ENCODE results near the gene TFAP2A. TPM values are rescaled to one million over a fixed set of nuclear protein-coding genes. Genes with fewer than 3 reads are reported as not detected.

TFAP2A gene
- total and polyA plus RNA-seq, 12 donors: 0.18 to 0.84 (median 0.49) TPM; not detected in 2

GRCh38 chr6:10461850-10462249, 47.0 kb upstream of the TFAP2A start:
- 46 to 70% (median 62%) methylated on average over 1 of the region's 1 CpG for WGBS, 4 donors
- Histone ChIP-seq H3K4me3 (no peak overlapping the region), H3K27me3 (peaks cover 8% of the 10 kb centered on the region), H3K9me3 (replicated peaks in 1 of 3) (no peaks in the 10 kb centered on the region), H3K4me1 (replicated peaks in 1 of 2) (no peaks in the 10 kb centered on the region), H3K36me3 (replicated peaks in 1 of 2) (no peaks in the 10 kb centered on the region), H3K27ac (no peak overlapping the region)
- no peak for TF ChIP-seq POLR2A (IDR thresholded peaks at IDR 0.05)
- no peak for TF ChIP-seq CTCF (IDR thresholded peaks at IDR 0.05)
- intact Hi-C loops (cut with DNase I): no loop called here
- DNase-seq: no peak

- Histone ChIP-seq H3K4me3 (no peak overlapping the region), H3K36me3 (replicated peaks in 1 of 2) (no peaks in the 10 kb centered on the region), H3K9me3 (replicated peaks in 1 of 3) (no peaks in the 10 kb centered on the region), H3K27me3 (no peaks in the 10 kb centered on the region), H3K27ac (no peak overlapping the region), H3K4me1 (replicated peaks in 1 of 2) (no peaks in the 10 kb centered on the region)
- DNase-seq: no peak
- 52 to 60% (median 59%) methylated on average over 5 of the region's 5 CpGs for WGBS, 4 donors
- no peak for TF ChIP-seq POLR2A (IDR thresholded peaks at IDR 0.05)
- no peak for TF ChIP-seq CTCF (IDR thresholded peaks at IDR 0.05)
- intact Hi-C loops (cut with DNase I): no loop called here
Observed at GRCh38 chr6:10460096-10460495, 45.2 kb upstream of the TFAP2A start.

- TF ChIP-seq POLR2A (IDR thresholded peaks at IDR 0.05) (no peak), CTCF (IDR thresholded peaks at IDR 0.05) (no peak)
- DNase-seq: no peak
- no peaks in the 10 kb centered on the region for H3K9me3 ChIP-seq (replicated peaks in 1 of 3)
- no peak overlapping the region for H3K4me3 ChIP-seq
- H3K27me3 ChIP-seq: no peaks in the 10 kb centered on the region
- WGBS, 4 donors: 63 to 81% (median 76%) methylated on average over 1 of the region's 1 CpG
- H3K36me3 ChIP-seq (replicated peaks in 1 of 2): no peaks in the 10 kb centered on the region
- H3K27ac ChIP-seq: no peak overlapping the region
- no peaks in the 10 kb centered on the region for H3K4me1 ChIP-seq (replicated peaks in 1 of 2)
- intact Hi-C loops (cut with DNase I): no loop called here
Observed at GRCh38 chr6:10458287-10458686, 43.4 kb upstream of the TFAP2A start.

GRCh38 chr6:10453596-10453995, 38.7 kb upstream of the TFAP2A start:
- no peaks in the 10 kb centered on the region for H3K9me3 ChIP-seq (replicated peaks in 1 of 3)
- TF ChIP-seq POLR2A (IDR thresholded peaks at IDR 0.05) (no peak), CTCF (IDR thresholded peaks at IDR 0.05) (no peak)
- DNase-seq: no peak
- intact Hi-C loops (cut with DNase I): no loop called here
- no peaks in the 10 kb centered on the region for H3K36me3 ChIP-seq (replicated peaks in 1 of 2)
- no peak overlapping the region for H3K4me3 ChIP-seq
- no peaks in the 10 kb centered on the region for H3K27me3 ChIP-seq
- no peaks in the 10 kb centered on the region for H3K4me1 ChIP-seq (replicated peaks in 1 of 2)
- no peak overlapping the region for H3K27ac ChIP-seq

Data from adrenal gland (tissue), 12 donors.